ENCODE results near the gene FAM3B.

Gene FAM3B

GRCh38 chr21:41393876-41394465 is 77.4 kb downstream of the FAM3B start:
- no peak overlapping the region for H3K4me3 ChIP-seq (ENCODE audit: insufficient read length, low read depth)
- TF ChIP-seq YY1 (IDR thresholded peaks at IDR 0.05; ENCODE audit: insufficient read depth, insufficient read length) (no peak), ZNF274 (IDR thresholded peaks at IDR 0.05; ENCODE audit: low read depth, low read length) (no peak), SUZ12 (IDR thresholded peaks at IDR 0.05; ENCODE audit: extremely low read depth, insufficient read depth, insufficient read length) (no peak)
- H3K9ac ChIP-seq (ENCODE audit: insufficient read length, low read depth), result no peak overlapping the region
- no peak for DNase-seq (ENCODE audit: low read depth, low spot score)
- H3K9me3 ChIP-seq (ENCODE audit: insufficient read depth, low read length), result no peaks in the 10 kb centered on the region
- H3K27me3 ChIP-seq (ENCODE audit: insufficient read depth, insufficient read length), result no peaks in the 10 kb centered on the region
- H3K36me3 ChIP-seq (ENCODE audit: insufficient read depth, insufficient read length, low read length), result peaks cover 14% of the 10 kb centered on the region
- peaks cover 12% of the 10 kb centered on the region for H3K4me1 ChIP-seq (ENCODE audit: insufficient read depth, insufficient read length)

- Histone ChIP-seq H3K4me1 (ENCODE audit: insufficient read depth, insufficient read length) (peaks cover 12% of the 10 kb centered on the region), H3K36me3 (ENCODE audit: insufficient read depth, insufficient read length, low read length) (peaks cover 22% of the 10 kb centered on the region), H3K9ac (ENCODE audit: insufficient read length, low read depth) (peak overlapping the region; percentile 11), H3K27me3 (ENCODE audit: insufficient read depth, insufficient read length) (no peaks in the 10 kb centered on the region), H3K9me3 (ENCODE audit: insufficient read depth, low read length) (no peaks in the 10 kb centered on the region), H3K4me3 (ENCODE audit: insufficient read length, low read depth) (no peak overlapping the region)
- no peak for DNase-seq (ENCODE audit: low read depth, low spot score)
- TF ChIP-seq ZNF274 (IDR thresholded peaks at IDR 0.05; ENCODE audit: low read depth, low read length) (no peak), YY1 (IDR thresholded peaks at IDR 0.05; ENCODE audit: insufficient read depth, insufficient read length) (no peak), SUZ12 (IDR thresholded peaks at IDR 0.05; ENCODE audit: extremely low read depth, insufficient read depth, insufficient read length) (no peak)
Measured at GRCh38 chr21:41396558-41397075, 80.0 kb downstream of the FAM3B start.

GRCh38 chr21:41397471-41397891 is 80.9 kb downstream of the FAM3B start:
- no peak for DNase-seq (ENCODE audit: low read depth, low spot score)
- H3K27me3 ChIP-seq (ENCODE audit: insufficient read depth, insufficient read length), result no peaks in the 10 kb centered on the region
- H3K36me3 ChIP-seq (ENCODE audit: insufficient read depth, insufficient read length, low read length), result peaks cover 27% of the 10 kb centered on the region

GRCh38 chr21:41398251-41398650 is 81.7 kb downstream of the FAM3B start:
- TF ChIP-seq ZNF274 (IDR thresholded peaks at IDR 0.05; ENCODE audit: low read depth, low read length) (no peak), SUZ12 (IDR thresholded peaks at IDR 0.05; ENCODE audit: extremely low read depth, insufficient read depth, insufficient read length) (no peak), YY1 (IDR thresholded peaks at IDR 0.05; ENCODE audit: insufficient read depth, insufficient read length) (no peak)
- Histone ChIP-seq H3K9ac (ENCODE audit: insufficient read length, low read depth) (no peak overlapping the region), H3K4me3 (ENCODE audit: insufficient read length, low read depth) (no peak overlapping the region), H3K9me3 (ENCODE audit: insufficient read depth, low read length) (no peaks in the 10 kb centered on the region), H3K4me1 (ENCODE audit: insufficient read depth, insufficient read length) (peaks cover 12% of the 10 kb centered on the region), H3K36me3 (ENCODE audit: insufficient read depth, insufficient read length, low read length) (peaks cover 32% of the 10 kb centered on the region), H3K27me3 (ENCODE audit: insufficient read depth, insufficient read length) (no peaks in the 10 kb centered on the region)
- DNase-seq (ENCODE audit: low read depth, low spot score), result no peak

More at GRCh38 chr21:41397471-41397891, 80.9 kb downstream of the FAM3B start:
- TF ChIP-seq ZNF274 (IDR thresholded peaks at IDR 0.05; ENCODE audit: low read depth, low read length) (no peak), YY1 (IDR thresholded peaks at IDR 0.05; ENCODE audit: insufficient read depth, insufficient read length) (no peak), SUZ12 (IDR thresholded peaks at IDR 0.05; ENCODE audit: extremely low read depth, insufficient read depth, insufficient read length) (no peak)
- Histone ChIP-seq H3K4me1 (ENCODE audit: insufficient read depth, insufficient read length) (peaks cover 12% of the 10 kb centered on the region), H3K4me3 (ENCODE audit: insufficient read length, low read depth) (no peak overlapping the region), H3K9ac (ENCODE audit: insufficient read length, low read depth) (no peak overlapping the region), H3K9me3 (ENCODE audit: insufficient read depth, low read length) (no peaks in the 10 kb centered on the region)

GRCh38 chr21:41398831-41399230 is 82.2 kb downstream of the FAM3B start:
- TF ChIP-seq YY1 (IDR thresholded peaks at IDR 0.05; ENCODE audit: insufficient read depth, insufficient read length) (no peak), SUZ12 (IDR thresholded peaks at IDR 0.05; ENCODE audit: extremely low read depth, insufficient read depth, insufficient read length) (no peak), ZNF274 (IDR thresholded peaks at IDR 0.05; ENCODE audit: low read depth, low read length) (no peak)
- Histone ChIP-seq H3K9ac (ENCODE audit: insufficient read length, low read depth) (no peak overlapping the region), H3K9me3 (ENCODE audit: insufficient read depth, low read length) (no peaks in the 10 kb centered on the region), H3K4me3 (ENCODE audit: insufficient read length, low read depth) (no peak overlapping the region), H3K27me3 (ENCODE audit: insufficient read depth, insufficient read length) (no peaks in the 10 kb centered on the region), H3K36me3 (ENCODE audit: insufficient read depth, insufficient read length, low read length) (peaks cover 38% of the 10 kb centered on the region), H3K4me1 (ENCODE audit: insufficient read depth, insufficient read length) (peaks cover 12% of the 10 kb centered on the region)
- no peak for DNase-seq (ENCODE audit: low read depth, low spot score)

- Histone ChIP-seq H3K27me3 (ENCODE audit: insufficient read depth, insufficient read length) (no peaks in the 10 kb centered on the region), H3K4me1 (ENCODE audit: insufficient read depth, insufficient read length) (peaks cover 15% of the 10 kb centered on the region), H3K36me3 (ENCODE audit: insufficient read depth, insufficient read length, low read length) (peaks cover 42% of the 10 kb centered on the region), H3K9ac (ENCODE audit: insufficient read length, low read depth) (no peak overlapping the region), H3K9me3 (ENCODE audit: insufficient read depth, low read length) (no peaks in the 10 kb centered on the region), H3K4me3 (ENCODE audit: insufficient read length, low read depth) (no peak overlapping the region)
- TF ChIP-seq ZNF274 (IDR thresholded peaks at IDR 0.05; ENCODE audit: low read depth, low read length) (no peak), SUZ12 (IDR thresholded peaks at IDR 0.05; ENCODE audit: extremely low read depth, insufficient read depth, insufficient read length) (no peak), YY1 (IDR thresholded peaks at IDR 0.05; ENCODE audit: insufficient read depth, insufficient read length) (no peak)
- no peak for DNase-seq (ENCODE audit: low read depth, low spot score)
Measured at GRCh38 chr21:41399246-41399800, 82.7 kb downstream of the FAM3B start.

- H3K9ac ChIP-seq (ENCODE audit: insufficient read length, low read depth), result no peak overlapping the region
- no peak overlapping the region for H3K4me3 ChIP-seq (ENCODE audit: insufficient read length, low read depth)
- no peaks in the 10 kb centered on the region for H3K27me3 ChIP-seq (ENCODE audit: insufficient read depth, insufficient read length)
- TF ChIP-seq SUZ12 (IDR thresholded peaks at IDR 0.05; ENCODE audit: extremely low read depth, insufficient read depth, insufficient read length) (no peak), YY1 (IDR thresholded peaks at IDR 0.05; ENCODE audit: insufficient read depth, insufficient read length) (no peak), ZNF274 (IDR thresholded peaks at IDR 0.05; ENCODE audit: low read depth, low read length) (no peak)
- no peak for DNase-seq (ENCODE audit: low read depth, low spot score)
- peaks cover 7% of the 10 kb centered on the region for H3K4me1 ChIP-seq (ENCODE audit: insufficient read depth, insufficient read length)
- H3K9me3 ChIP-seq (ENCODE audit: insufficient read depth, low read length), result no peaks in the 10 kb centered on the region
- peaks cover 47% of the 10 kb centered on the region for H3K36me3 ChIP-seq (ENCODE audit: insufficient read depth, insufficient read length, low read length)
Measured at GRCh38 chr21:41402231-41402630, 85.6 kb downstream of the FAM3B start.

Measured in NT2/D1 (cell line).